Right renal pelvis (tissue), 4 donors: Measurements from ENCODE around the gene GSTM3. TPM values are rescaled to one million over a fixed set of nuclear protein-coding genes. Genes with fewer than 3 reads are reported as not detected.
A peak's percentile ranks its signal among the peaks of the same experiment; 100 is the strongest.
"Not testable (repeated sequence)": the region's sequence is repeated elsewhere in the genome, so short reads cannot be mapped to it uniquely, and the experiment has no call there.

ENCODE experiments used
- DNase-seq, 4 donors: peaks; one replicate each; pipeline ENCODE4 v3.0.0-alpha.2; 2013; ENCODE audit warnings: low read depth in 4 of 4, low spot score in 3 of 4, missing footprints in 1 of 4
- polyA plus RNA-seq, 4 donors: library from polyadenylated mRNA; unstranded; fragments of 120-200 nt; gene quantifications; one replicate each; pipeline ENCODE4 v1.2.1, GENCODE V29; 2013; ENCODE audit not compliant: insufficient read length in 4 of 4

The GSTM3 gene
- polyA plus RNA-seq, 4 donors, result 225 to 281 (median 244) TPM

DNA sequence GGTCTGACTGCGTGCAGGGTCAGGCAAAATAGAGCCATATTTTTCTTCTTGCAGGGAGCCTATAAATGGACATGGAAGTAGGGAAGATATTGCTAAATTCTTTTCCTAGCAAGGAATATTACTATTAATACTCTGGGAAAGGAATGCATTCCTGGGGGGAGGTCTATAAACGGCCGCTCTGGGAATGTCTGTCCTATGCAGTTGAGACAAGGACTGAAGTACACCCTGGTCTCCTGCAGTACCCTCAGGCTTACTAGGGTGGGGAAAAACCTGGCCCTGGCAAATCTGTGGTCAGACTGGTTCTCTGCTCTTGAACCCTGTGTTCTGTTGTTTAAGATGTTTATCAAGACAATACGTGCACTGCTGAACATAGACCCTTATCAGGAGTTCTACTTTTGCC lies 31.9 kb downstream of the GSTM3 start:
- not testable (repeated sequence) for DNase-seq

DNA sequence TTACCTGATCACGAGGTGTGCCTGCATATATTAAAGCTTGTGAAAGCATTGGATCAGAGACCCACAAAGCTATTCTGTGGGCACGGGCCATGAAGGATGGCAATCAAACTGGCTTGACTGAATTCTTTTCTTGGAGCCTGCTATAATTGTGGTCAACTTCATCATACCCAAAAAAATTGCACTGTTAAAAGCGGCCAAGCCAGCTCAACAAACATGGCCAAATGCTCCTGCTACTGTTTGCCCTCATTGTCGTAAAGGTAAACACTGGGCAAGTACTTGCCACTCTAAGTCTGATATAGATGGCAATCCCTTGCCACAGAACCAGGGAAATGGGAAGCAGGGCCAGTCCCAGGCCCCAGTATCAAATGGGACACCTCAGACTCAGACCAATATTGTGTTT lies 35.4 kb downstream of the GSTM3 start:
- DNase-seq, result no peak

DNA sequence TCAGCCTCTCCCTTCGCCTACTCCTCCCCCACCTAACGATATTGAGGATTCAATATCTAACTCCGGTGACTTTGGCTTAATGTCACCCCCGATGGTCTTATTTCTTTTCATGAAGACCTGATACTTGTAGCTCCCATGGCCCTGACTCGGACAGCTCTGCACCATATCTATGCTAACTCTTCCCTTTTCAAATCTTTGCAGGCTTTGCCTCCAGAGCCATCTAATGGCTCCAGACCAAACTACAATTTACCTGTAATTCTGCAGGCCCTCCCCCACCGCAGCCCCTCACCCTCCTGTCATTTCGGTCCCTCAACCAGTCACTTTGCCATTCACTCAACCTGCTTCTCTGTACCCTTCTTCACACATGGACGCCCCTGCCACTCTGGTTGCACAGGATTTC lies 36.7 kb downstream of the GSTM3 start:
- DNase-seq, result no peak

DNA sequence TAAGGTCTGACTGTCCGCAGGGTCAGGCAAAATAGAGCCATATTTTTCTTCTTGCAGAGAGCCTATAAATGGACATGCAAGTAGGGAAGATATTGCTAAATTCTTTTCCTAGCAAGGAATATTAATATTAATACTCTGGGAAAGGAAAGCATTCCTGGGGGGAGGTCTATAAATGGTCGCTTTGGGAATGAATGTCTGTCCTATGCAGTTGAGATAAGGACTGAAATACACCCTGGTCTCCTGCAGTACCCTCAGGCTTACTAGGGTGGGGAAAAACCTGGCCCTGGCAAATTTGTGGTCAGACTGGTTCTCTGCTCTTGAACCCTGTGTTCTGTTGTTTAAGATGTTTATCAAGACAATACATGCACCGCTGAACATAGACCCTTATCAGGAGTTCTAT lies 37.9 kb downstream of the GSTM3 start:
- DNase-seq, result not testable (repeated sequence)

DNA sequence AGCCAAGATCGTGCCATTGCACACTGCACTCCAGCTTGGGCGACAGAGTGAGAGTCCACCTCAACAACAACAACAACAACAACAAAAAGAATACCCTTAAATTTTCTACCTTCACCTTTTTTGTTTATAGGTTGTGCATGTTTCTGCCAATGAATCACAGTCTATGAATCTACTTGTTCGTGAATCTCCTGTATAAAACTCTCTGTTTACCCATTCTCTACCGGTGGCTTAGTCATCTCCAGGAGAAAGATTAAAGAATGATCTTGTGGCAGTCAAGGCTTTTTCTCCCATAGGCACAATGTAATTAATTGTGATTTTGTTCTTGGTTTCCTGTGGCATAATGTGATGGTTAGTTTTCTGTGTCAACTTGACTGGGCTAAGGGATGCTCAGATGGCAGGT lies 43.0 kb downstream of the GSTM3 start:
- not testable (repeated sequence) for DNase-seq

DNA sequence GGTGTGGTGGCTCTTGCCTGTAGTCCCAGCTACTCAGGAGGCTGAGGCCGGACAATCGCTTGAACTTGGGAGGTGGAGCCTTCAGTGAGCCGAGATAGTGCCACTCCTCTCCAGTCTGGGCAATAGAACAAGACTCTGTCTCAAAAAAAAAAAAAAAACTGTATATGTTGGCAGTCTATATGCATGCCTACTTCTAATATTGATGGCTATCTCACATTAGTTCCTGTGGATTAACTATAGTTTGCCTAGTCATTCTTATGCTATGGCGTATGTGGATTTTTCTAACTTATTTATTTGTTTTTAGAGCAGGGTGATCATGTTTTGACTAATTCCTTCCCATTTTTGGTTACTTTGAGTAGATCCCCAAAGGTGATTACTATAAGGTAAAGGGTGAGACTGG lies 43.8 kb downstream of the GSTM3 start:
- DNase-seq, result no peak

DNA sequence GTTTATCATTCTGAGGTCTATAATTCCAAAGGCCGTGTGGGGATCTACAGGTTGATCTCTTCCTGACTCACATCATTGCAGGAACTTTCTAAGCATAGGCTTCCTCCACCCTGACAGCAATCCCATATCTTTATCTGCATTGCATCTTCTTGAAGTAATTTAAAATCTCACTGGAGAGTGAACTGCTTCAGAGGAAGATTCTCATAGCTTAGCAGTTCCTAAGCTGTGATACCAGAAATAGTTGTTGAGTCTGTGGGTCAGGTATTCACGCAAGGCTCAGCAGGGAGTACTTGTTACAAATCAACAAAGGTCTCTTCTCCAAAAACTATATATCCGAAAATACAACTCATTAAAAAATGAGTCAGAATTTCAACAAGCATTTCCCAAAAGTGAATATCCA lies 45.7 kb downstream of the GSTM3 start:
- DNase-seq, result not testable (repeated sequence)

DNA sequence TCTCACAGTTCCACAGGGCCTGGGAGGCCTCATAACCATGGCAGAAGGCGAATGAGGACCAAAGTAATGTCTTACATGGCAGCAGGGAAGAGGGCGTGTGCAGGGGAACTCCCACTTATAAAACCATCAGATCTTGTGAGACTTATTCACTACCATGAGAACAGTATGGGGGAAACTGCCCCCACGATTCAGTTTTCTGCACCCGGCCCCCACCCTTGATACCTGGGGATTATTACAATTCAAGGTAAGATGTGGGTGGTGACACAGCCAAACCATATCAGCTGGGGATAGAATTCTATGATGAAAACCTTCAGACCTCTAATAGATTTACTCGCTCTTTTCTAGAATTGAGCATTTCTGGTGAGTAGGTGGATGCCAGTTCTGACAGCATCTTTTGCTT lies 46.4 kb downstream of the GSTM3 start:
- not testable (repeated sequence) for DNase-seq

DNA sequence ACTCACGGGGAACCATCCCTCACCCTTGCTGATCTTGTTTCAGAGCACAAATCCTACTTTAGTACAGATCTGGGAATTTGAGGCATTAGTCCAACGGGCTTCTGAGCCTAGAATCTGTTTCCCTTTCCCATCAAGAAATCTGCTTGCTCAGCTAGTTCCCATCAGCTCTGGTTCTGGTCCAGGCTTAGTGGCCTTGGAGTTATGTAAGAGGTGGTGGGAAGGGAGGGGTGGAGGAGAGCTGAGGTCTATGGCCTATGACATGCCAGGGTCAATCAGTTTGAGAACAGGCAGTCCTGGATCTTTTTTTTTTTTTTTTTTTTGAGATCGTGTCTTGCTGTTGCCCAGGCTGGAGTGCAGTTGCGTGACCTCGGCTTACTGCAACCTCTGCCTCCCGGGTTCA lies 49.1 kb downstream of the GSTM3 start:
- no peak for DNase-seq

DNA sequence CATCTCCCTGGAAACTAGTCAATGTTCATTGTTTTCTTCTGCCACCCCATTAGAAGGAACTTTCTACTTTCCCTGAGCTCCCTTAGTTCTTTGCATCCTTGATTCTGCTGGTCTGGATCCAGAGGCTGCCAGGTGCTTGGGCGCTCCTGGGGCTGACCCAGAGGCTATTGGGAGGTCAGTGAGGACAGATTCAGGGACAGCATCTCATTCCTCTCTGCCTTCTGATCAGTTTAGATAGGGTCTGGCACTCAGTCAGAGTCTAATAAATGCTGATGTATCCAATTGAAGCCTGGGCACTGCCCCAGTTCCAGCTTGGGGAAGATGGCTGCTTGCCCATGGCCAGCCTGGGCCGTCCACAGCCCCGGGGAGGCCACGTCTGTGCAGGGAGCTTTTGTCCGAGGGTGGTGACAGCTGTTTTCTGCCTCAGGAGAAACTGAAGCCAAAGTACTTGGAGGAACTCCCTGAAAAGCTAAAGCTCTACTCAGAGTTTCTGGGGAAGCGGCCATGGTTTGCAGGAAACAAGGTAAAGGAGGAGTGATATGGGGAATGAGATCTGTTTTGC lies 50.9 kb downstream of the GSTM3 start:
- DNase-seq, result no peak

DNA sequence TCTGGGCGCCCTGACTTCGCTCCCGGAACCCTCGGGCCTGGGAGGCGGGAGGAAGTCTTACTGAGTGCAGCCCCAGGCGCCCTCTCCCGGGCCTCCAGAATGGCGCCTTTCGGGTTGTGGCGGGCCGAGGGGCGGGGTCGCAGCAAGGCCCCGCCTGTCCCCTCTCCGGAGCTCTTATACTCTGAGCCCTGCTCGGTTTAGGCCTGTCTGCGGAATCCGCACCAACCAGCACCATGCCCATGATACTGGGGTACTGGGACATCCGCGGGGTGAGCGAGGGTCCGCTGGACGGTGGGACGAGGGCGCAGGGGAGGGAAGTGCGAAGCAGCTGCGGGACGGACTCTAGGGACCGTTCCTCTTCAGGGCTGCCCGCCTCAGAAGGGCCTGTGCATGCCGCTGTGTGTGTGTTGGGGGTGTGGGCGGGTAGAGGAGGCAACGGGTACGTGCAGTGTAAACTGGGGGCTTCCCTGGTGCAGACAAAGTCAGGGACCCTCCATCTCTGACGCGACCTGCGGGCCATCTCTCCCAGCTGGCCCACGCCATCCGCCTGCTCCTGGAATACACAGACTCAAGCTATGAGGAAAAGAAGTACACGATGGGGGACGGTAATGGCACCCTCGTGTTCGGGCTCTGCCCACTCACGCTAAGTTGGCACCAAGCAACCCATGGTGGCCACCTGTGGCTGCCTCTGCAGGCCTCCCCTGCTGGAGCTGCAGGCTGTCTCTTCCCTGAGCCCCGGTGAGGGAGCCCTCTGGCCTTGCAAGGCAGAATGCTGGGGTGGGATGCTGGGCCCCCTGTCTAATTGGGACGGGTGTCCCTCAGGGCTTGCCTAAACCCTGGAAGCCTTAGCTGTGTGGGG lies 53.0 kb downstream of the GSTM3 start, which contains the start of gene GSTM1:
GSTM1 (plus strand) TSS at position 177 of the 859 bp plus-strand sequence; CDS start at position 234, 57 bp downstream.
- peak in 1 of 4 donors; percentile 42 for DNase-seq

DNA sequence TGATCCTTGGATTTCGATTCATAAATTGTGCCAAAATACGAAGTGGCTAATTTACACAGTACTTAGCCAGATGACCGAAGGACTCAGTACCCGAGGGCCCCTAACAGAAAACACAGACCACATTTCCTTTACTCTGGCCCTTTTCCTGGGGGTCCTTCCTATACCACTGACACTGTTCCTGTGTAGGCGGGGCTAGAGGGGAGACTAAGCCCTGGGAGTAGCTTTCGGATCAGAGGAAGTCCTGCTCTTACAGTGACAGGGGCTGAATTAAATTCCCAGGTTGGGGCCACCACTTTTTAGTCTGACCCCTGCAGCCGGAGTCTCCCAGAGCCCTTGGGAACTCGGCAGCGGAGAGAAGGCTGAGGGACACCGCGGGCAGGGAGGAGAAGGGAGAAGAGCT lies 53.7 kb downstream of the GSTM3 start:
- DNase-seq, result not testable (repeated sequence)

DNA sequence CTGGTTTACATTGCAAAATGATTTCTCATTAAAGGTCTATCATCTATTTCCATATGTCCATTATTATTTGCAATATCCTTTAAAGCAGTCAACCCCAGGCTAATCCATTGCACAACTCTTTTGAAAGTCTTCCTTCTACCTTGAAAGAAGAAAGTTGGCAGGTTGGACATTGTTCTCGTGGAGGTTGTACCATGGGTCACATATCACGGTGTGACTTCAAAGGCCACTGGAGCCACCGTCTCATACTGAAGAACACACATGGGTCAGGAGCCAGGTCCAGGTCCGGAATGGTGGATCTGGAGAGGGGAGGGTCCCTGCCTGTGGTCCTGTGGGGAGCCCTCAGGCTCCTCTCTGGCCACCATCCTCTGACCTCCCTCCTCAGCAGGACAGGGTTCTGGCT lies 54.9 kb downstream of the GSTM3 start:
- DNase-seq, result not testable (repeated sequence)

DNA sequence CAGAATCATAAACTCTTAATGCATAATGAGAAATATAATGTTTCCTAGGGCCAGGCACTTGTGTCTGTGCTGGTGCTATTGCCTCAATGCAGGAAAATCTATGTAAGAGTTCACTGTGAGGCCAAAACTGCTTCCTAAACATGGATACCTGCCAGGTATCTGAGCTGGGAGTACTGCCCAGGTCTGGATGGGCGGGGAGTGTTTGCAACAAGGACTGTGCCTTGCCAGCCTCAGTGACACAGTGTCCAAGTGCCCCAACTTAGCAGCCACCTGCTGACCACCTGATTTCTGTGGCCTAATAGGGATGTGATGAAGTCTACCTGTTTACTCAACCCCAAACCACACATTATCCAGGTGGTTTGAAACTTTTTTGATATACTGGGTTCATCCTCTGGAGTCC lies 55.4 kb downstream of the GSTM3 start:
- not testable (repeated sequence) for DNase-seq

DNA sequence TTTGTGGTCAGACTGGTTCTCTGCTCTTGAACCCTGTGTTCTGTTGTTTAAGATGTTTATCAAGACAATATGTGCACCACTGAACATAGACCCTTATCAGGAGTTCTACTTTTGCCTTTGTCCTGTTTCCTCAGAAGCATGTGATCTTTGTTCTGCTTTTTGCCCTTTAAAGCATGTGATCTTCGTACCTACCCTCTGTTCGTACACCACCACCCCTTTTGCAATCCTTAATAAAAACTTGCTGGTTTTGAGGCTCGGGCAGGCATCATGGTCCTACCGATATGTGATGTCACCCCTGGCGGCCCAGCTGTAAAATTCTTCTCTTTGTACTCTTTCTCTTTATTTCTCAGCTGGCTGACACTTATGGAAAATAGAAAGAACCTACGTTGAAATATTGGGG lies 56.1 kb downstream of the GSTM3 start:
- not testable (repeated sequence) for DNase-seq

Other genes with a start within 250 kb of the GSTM3 start
- gene CYB561D1, start 246.9 kb downstream of the GSTM3 start, polyA plus RNA-seq, result 1 to 10 TPM; 8.1 to 9.3 (median 9.2) TPM
- 1 to 10 TPM; 8.0 to 9.1 (median 9.0) TPM for gene AMIGO1, start 231.3 kb downstream of the GSTM3 start, polyA plus RNA-seq
- gene GPR61, start 201.2 kb downstream of the GSTM3 start, polyA plus RNA-seq, result under 1 TPM; 0.49 to 0.91 (median 0.90) TPM
- 10 to 100 TPM; 12.2 to 14.2 (median 13.7) TPM for gene GNAI3, start 192.4 kb downstream of the GSTM3 start, polyA plus RNA-seq
- gene GNAT2, start 121.4 kb downstream of the GSTM3 start, polyA plus RNA-seq, result under 1 TPM in 1 of 4 donors, not detected in 3; 0.06 TPM
- 10 to 100 TPM; 46.1 to 49.2 (median 48.4) TPM for gene AMPD2, start 121.2 kb downstream of the GSTM3 start, polyA plus RNA-seq
- 10 to 100 TPM; 56.8 to 69.7 (median 63.0) TPM for gene GSTM4, start 84.9 kb downstream of the GSTM3 start, polyA plus RNA-seq
- 100 to 1,000 TPM; 171 to 257 (median 213) TPM for gene GSTM2, start 73.0 kb downstream of the GSTM3 start, polyA plus RNA-seq
- 100 to 1,000 TPM in 1 of 4 donors, 1 to 10 TPM in 3; 2.4 to 121 (median 3.1) TPM for gene GSTM1, start 53.2 kb downstream of the GSTM3 start, polyA plus RNA-seq
- gene GSTM5, start 28.8 kb downstream of the GSTM3 start, polyA plus RNA-seq, result 10 to 100 TPM; 28.7 to 55.4 (median 41.5) TPM
- gene EPS8L3, start 22.9 kb upstream of the GSTM3 start, polyA plus RNA-seq, result under 1 TPM; 0.24 to 1.00 (median 0.50) TPM
- gene CSF1, start 169.8 kb upstream of the GSTM3 start, polyA plus RNA-seq, result 1 to 10 TPM; 8.0 to 8.4 (median 8.2) TPM
- 100 to 1,000 TPM; 108 to 126 (median 118) TPM for gene AHCYL1, start 243.7 kb upstream of the GSTM3 start, polyA plus RNA-seq